ENCODE measurements around the gene CCT8L2.
"Not testable (repeated sequence)": the region's sequence is repeated elsewhere in the genome, so short reads cannot be mapped to it uniquely, and the experiment has no call there.

CCT8L2 gene

DNA sequence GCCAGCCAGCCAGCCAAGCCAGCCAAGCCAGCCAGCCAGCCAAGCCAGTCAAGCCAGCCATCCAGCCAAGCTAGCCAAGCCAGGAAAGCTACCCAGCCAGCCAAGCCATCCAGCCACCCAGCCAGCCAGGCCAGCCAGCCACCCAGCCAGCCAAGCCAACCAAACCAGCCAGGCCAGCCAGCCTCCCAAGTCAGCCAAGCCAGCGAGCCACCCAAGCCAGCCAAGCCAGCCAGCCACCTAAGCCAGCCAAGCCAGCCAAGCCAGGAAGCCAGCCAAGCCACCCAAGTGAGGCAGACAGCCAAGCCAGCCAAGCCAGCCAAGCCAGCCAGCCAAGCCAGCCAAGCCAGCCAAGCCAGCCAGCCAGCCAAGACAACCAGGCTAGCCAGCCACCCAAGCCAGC, 32.6 kb downstream of the CCT8L2 start:
- not testable (repeated sequence) for DNase-seq

DNA sequence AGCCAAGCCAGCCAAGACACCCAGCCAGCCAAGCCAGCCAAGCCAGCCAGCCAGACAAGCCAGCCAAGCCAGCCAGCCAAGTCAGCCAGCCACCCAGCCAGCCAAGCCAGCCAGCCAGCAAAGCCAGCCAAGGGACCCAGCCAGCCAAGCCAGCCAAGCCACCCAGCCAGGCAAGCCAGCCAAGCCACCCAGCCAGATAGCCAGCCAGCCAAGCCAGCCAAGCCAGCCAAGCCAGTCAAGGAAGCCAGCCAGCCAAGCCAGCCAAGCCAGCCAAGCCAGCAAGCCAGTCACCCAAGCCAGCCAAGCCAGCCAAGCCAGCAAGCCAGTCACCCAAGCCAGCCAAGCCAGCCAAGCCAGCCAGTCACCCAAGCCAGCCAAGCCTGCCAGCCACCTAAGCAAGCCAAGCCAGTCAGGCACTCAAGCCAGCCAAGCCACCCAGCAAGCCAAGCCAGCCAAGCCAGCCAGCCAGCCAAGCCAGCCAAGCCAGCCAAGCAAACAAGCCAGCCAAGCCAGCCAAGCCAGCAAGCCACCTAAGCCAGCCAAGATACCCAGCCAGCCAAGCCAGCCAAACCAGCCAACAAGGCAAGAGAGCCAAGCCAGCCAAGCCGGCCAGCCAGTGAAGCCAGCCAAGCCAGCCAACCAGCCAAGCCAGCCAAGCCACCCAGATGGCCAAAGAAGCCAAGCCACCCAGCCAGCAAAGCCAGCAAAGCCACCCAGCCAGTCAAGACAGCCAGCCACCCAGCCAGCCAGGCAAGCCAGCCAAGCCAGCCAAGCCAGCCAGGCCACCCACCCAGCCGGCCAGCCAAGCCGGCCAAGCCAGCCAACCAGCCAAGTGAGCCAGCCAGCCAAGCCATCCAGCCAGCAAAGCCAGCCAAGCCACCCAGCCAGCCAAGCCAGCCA, 33.3 kb downstream of the CCT8L2 start:
- DNase-seq: peak in 1 of 56 donors; percentile 21

DNA sequence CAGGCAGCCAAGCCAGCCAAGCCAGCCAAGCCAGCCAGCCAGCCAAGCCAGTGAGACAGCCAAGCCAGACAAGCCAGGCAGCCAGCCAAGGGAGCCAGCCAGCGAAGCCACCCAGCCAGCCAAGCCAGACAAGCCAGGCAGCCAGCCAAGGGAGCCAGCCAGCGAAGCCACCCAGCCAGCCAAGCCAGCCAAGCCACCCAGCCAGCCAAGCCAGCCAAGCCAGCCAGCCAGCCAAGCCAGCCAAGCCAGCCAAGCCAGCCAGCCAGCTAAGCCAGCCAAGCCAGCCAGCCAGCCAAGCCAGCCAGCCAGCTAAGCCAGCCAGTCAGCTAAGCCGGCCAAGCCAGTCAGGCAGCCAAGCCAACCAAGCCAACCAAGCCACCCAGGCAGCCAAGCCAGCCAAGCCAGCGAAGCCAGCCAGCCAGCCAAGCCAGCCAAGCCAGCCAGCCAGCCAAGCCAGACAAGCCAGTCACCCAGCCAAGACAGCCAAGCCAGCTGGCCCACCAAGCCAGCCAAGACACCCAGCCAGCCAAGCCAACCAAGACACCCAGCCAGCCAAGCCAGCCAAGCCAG, 34.1 kb downstream of the CCT8L2 start:
- DNase-seq: not testable (repeated sequence)

DNA sequence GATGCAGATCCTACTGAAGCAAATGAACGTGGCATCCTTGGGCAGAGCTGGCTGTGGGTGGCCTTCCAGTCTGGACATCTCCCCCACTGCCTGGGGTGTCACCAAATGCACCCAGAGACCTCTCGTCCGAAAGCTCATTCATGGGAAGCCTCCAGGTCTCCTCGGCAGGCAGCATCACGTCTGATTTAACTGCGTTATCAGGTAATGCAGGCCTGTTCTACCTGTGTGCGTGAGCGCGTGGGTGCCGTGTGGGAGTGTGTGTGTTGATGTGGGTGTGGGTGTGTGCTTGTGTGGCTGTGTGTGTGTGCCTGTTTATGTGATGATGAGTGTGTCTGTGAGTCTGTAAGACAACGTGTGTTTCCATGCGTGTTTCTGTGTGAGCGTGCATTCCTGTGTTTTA, 35.1 kb downstream of the CCT8L2 start:
- DNase-seq: not testable (repeated sequence)

DNA sequence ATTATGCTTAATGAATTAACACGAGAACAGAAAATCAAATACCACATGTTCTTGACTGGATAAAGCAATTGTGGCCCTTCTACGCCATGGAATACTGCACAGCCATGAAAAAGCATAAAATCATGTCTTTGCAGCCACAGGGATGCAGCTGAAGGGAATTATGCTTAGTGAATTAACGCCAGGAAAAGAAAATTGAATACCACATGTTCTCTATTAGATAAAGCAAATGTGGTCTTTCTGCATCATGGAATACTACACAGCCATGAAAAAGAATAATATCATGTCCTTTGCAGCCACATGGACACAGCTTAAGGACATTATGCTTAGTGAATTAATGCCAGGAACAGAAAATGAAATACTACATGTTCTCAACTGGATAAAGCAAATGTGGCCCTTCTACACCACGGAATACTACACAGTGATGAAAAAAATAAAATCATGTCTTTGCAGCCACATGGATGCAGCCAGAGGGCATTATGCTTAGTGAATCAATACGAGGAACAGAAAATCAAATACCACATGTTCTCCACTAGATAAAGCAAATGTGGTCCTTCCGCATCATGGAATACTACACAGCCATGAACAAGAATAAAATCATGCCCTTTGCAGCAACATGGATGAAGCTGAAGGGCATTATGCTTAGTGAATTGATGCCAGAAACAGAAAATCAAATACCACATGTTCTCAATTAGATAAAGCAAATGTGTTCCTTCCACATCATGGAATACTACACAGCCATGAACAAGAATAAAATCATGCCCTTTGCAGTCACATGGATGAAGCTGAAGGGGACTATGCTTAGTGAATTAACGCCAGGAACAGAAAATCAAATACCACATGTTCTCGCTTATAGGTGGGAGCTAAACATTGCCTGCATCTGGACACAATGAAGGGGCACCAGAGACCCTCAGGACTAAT, 37.3 kb downstream of the CCT8L2 start:
- DNase-seq: not testable (repeated sequence)

DNA sequence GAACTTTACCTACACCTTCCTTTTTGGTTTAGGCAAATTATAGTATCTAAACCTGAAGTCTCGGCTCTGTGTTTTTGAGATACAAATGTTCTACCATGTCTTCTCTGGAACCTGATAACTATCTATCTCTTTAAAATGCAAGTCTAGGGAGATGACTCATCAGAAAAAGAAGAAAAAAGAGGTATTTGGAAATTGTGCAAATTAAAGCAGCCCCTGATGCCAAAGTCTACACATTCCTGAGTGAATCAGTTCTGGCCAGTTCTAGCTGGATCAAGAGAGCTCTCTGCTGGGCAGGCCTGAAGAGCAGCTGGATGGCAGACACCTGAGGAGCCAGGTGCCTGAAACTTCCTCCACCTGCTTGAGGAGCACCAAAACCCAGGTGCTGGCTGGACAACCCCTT, 49.3 kb downstream of the CCT8L2 start:
- DNase-seq: not testable (repeated sequence)

Measured in amygdala (tissue), 56 donors.